Astrocyte (in vitro differentiated cells and primary cell): ENCODE measurements around the gene HDAC10.

Experiments
- CTCF ChIP-seq: IDR thresholded peaks from 2 replicates; pipeline ENCODE4 v1.5.1; 2011; ENCODE audit warnings: low read depth, mild to moderate bottlenecking, inconsistent platforms, low read length, moderate library complexity; ENCODE audit not compliant: insufficient read depth
- EZH2 ChIP-seq: IDR thresholded peaks from 2 replicates; pipeline ENCODE4 v1.6.1; 2012; ENCODE audit warnings: mild to moderate bottlenecking, low read length, inconsistent platforms; ENCODE audit not compliant: insufficient read depth

GRCh38 chr22:50253046-50253915 lies 2.2 kb upstream of the HDAC10 start:
- no peak for TF ChIP-seq EZH2
- no peak for TF ChIP-seq CTCF
